ENCODE results near the gene OPN4.

DNA sequence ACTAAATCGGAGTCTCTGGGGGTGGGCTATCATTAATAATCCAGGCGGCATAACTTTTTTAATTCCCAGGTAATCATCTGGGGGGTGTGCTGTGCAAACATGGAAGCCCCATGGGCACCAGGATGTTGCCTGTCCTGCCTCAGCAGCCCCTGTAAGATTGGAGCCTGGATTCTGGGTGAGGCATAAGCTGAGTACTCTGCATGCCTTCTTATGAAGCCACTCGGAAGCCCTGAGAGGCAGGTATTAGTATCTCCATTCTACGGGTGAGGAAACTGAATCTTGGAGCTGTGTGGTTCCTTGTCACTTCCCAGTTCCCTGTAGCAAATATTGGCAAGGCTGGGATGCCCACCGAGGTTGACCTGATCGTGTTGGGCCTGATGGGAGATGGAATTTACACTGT is 7.4 kb upstream of the OPN4 start:
- TF ChIP-seq, protein P1, sequence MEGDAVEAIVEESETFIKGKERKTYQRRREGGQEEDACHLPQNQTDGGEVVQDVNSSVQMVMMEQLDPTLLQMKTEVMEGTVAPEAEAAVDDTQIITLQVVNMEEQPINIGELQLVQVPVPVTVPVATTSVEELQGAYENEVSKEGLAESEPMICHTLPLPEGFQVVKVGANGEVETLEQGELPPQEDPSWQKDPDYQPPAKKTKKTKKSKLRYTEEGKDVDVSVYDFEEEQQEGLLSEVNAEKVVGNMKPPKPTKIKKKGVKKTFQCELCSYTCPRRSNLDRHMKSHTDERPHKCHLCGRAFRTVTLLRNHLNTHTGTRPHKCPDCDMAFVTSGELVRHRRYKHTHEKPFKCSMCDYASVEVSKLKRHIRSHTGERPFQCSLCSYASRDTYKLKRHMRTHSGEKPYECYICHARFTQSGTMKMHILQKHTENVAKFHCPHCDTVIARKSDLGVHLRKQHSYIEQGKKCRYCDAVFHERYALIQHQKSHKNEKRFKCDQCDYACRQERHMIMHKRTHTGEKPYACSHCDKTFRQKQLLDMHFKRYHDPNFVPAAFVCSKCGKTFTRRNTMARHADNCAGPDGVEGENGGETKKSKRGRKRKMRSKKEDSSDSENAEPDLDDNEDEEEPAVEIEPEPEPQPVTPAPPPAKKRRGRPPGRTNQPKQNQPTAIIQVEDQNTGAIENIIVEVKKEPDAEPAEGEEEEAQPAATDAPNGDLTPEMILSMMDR (IDR thresholded peaks at IDR 0.05) = no peak
- no peak for TF ChIP-seq POLR2A (IDR thresholded peaks at IDR 0.05)
